Activated T-helper 9 cell treated with anti-CD3 and anti-CD28 coated beads, Interleukin-2, amount 50 U/mL, for 16 hours (primary cell): ENCODE data around the gene PHKA1.
"Not testable (repeated sequence)": the region's sequence is repeated elsewhere in the genome, so short reads cannot be mapped to it uniquely, and the experiment has no call there.

Experiments
- DNase-seq: peaks from one replicate; pipeline ENCODE4 v3.0.0-alpha.2; 2020; ENCODE audit warnings: low read depth

The PHKA1 gene

DNA sequence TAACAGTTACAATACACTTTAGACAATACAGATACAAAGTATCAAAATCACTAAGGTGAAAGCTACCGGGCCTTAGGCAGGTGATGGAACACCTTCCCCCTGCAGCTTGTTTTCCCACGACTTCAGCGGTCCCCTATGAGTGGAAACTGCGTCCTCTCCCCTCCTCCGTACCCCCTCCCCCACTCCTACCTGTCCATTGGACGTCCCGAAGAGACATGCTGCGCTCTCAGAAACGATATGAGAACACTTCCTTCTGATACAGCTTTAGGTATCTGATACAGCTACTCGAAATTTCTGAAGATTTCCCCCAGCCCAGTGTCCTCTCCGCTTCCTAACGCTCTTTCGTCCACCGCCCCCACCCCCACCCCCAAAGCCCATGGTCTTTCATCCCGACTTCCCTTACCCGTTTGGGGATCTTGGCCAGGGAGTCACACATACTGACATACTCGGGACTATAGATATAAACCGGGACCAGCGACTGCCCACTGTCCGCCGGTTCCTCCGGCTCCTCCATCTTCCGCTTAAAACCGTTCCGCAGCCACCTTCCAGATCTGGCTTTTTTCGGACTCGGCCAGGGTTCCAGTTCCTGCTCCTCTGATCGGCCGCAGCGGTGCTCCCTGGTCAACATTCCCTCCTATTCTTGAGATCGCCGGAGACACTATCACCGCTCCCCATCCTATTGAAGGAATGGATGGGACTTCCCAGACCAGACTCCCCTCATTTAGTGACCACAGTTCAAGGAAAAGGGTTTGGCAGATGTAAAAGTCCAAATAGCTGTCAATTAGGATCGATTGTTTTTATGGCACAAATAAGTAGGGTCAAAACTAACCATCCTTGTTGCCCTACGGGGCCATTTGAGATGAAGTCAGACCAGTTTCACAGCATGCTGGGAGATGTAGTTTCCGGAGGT is 141.6 kb downstream of the PHKA1 start, which contains the start of gene HDAC8:
HDAC8 (minus strand) TSS at position 596 of the 910 bp plus-strand sequence; CDS start at position 514, 82 bp downstream.
- DNase-seq = no peak

DNA sequence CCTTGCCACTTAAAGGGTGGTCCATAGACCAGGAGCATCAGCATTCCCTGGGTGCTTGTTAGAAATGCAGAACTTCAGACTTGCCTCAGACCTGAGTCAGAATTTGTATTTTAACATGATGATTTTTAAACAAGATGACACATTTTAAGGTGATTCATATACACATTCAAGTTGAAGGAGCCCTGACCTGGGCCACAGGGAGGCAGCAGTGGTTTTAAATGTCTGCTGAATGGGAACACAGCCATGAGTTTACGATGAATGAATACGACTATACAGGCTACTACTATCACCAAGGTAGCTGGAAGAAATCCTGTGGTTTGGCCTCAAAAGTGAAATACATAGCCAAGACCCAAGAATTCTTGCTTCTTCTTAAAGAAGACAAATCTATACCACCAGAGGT is 144.3 kb downstream of the PHKA1 start:
- DNase-seq = no peak

DNA sequence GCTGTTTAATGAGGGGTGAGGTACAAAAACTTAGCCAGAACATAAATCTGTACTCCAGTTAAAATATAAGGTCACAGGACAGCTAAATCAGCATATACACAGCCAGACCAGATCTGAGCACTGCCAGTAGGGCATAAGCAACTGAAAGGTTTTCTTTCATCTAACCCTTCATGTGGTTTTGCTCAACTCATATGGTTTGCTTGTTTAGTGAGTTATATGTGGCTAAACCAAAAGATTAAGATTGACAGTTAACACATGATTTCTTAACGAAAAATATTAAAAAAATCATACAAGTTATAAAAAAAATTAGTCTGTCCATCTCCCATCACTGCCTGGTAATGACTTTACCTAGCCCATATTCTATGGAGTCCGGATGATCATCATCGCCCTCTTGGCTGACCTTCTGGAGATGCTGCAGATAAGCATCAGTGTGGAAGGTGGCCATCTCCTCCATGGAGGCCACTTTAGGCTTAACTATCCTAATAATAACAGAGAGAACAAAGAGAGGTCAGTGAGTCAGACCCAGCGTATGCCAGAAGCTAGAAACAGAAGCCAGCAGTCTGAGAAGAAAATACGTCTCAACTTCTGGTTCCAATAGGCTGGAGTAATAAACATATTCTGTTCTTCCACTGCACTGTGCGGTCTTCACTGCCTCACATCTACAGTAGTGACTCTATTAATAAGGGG is 145.6 kb downstream of the PHKA1 start:
- DNase-seq = no peak

DNA sequence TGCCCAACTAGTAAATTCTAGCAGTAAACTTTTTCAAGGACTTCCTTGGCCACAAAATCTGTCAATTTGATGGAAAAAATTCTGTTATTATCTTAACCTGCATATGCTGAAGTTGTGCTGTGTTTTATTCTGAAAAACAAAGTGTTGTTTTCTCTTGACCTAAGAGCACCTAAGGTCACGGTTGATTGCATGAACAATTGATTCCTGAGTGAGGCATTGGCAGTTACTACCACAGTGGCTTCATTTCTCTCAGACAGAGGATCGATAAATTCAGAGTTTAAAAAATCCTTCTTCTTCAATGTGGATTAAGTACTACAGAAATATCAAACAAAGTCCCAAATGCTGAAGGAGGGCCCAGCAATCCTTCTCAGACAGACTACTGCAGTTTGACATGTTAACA is 147.7 kb downstream of the PHKA1 start:
- no peak for DNase-seq

DNA sequence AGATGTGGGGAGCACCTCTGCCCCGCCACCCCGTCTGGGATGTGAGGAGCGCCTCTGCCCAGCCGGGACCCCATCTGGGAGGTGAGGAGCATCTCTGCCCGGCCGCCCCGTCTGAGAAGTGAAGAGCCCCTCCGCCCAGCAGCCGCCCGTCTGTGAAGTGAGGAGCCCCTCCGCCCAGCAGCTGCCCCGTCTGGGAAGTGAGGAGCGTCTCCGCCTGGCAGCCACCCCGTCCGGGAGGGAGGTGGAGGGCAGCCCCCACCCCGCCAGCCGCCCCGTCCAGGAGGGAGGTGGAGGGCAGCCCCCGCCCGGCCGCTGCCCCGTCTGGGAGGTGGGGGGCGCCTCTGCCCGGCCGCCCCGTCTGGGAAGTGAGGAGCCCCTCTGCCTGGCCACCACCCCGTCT is 154.5 kb downstream of the PHKA1 start:
- DNase-seq = not testable (repeated sequence)

DNA sequence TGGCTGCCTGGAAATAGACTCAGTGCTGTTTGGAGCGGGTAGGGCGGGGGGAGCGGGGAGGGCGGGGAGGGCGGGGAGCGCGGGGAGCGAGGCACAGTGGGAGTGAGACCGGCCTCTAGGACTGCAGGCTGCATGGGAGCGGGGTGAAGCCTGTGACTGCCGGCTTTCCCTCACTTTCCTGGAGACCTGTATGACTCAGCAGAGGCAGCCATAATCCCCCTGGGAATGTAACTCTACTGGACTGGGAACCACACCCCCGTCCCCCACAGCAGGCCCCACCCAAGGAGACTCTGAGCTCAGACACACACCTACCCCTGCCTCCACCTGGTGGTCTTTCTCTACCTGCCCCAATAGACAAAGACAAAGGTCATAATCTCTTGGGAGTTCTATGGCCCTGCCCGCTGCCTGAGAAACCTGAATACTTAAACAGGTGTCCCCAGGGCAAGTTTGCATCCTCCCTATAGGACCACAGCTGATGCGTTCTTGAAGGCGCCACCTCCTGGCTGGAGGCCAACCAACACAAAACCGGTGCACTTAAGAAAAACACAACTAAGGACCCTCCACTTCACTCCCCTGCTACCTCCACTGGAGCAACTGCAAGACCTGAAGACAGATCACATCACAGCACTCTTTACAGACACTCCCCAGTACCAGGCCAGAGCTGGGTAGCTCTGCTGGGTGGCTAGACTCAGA is 159.5 kb downstream of the PHKA1 start:
- no peak for DNase-seq

DNA sequence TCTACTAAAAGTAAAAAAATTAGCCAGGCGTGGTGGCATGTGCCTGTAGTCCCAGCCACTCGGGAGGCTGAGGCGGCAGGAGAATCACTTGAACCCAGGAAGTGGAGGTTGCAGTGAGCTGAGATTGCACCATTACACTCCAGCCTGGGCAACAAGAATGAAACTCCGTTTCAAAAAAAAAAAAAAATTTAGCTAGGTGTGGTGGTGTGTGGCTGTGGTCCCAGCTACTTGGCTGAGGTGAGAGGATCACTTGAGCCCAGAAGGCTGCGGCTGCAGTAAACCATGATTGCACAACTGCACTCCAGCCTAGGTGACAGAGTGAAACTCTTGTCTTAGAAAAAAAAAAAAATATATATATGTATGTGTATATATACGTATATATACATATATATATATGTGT is 161.7 kb downstream of the PHKA1 start:
- DNase-seq = not testable (repeated sequence)

DNA sequence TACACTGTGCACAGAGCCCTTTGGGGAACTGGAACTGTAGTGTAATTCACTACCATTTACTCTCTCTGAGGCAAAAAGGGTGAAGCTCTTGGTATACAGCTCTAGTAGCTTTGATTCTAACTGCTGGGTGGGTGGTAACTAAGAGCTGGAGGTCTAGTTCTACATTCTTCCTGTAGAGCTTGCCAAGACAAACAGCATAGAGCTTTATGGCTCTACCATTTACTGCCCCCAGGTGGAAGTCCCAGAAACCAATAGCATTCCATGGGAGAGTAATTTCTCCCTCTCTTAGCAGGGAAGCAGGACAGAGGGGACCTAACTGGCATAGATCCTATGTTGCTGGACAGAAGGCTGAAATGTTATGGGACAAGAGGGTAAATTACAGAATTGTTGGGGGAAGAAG is 168.1 kb downstream of the PHKA1 start:
- no peak for DNase-seq

DNA sequence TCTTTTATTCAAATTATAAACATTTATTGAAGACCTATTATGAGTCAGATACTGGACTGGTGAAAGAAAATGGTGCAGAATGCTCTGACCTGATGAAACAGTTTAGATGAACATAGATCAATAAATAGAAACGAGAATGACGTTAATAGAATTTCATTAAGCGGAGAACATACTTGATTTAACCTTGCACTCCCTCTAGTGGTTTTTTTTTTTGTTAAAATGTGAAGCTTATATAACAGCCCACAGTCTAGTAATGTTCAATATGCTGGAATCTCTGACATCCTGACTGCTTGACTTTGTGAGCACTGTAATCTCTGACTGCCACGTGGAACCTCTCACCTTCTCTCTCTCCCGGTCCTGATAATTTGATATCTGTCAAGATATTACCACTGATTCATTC is 173.8 kb downstream of the PHKA1 start:
- no peak for DNase-seq

DNA sequence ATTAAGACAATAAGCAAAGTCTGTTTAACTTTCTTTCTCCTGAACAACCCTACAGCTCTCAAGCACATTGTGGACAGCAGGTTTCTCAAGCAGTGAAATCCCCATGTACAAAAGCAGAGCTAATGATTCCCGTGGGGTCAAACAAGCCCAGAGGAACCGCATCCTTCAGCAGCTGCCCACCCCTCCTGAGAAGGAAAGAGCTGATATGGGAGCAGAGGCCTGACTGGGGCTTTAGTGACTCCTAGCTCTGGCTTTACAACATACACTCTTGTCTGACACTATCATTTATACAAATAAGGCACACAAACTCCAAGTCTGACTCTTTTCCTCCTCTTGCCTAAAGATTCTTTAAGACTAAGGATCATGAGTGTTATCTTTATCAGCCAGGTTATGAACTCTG is 174.3 kb downstream of the PHKA1 start:
- DNase-seq = no peak

DNA sequence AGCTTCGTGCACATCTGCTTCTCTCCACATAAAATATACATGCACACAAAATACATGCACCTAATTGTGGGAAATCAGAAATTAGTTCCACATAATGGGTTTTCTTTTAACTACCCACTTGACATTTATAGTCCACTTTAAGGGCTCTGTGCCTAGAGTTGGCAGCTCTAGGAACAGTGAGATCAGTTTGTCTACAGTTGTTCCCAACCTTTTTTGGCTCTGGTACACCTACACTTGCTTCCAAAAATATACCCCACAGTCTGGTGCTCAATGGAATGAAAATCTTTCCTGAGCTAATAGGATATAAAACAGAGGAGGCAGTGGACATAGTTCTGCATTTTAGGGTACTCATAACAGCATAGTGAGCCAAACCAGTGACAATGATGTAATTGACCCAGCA is 177.6 kb downstream of the PHKA1 start:
- DNase-seq = no peak

DNA sequence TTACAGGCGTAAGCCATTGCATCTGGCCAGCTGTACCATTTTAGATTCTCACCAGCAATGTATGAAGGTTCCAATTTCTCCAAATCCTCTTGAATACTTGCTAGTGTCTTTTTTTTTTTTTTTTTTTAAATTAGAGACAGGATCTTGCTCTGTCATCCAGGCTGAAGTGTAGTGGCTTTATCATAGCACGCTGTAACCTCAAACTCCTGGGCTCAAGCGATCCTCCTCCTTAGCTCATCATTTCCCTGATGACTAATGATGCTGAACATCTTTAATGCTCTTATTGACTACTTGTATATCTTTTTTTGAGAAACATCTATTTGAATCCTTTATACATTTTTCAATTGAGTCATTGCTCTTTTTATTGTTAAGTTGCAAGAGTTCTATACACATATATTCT is 181.7 kb downstream of the PHKA1 start:
- DNase-seq = no peak
